ENCODE data around the gene HSPA6.
A peak's percentile ranks its signal among the peaks of the same experiment; 100 is the strongest.
"Not testable (repeated sequence)": the region's sequence is repeated elsewhere in the genome, so short reads cannot be mapped to it uniquely, and the experiment has no call there.

The HSPA6 gene

GRCh38 chr1:161532644-161533567 lies 8.6 kb downstream of the HSPA6 start:
- not testable (repeated sequence) for DNase-seq (ENCODE audit: low read depth in 2 of 2)

- DNase-seq (ENCODE audit: low read depth in 2 of 2) = not testable (repeated sequence)
Measured at GRCh38 chr1:161537068-161537669, 12.8 kb downstream of the HSPA6 start.

GRCh38 chr1:161538925-161539479 lies 14.7 kb downstream of the HSPA6 start:
- DNase-seq (ENCODE audit: low read depth in 2 of 2) = not testable (repeated sequence)

- peak; percentile 79 to 87 for DNase-seq (ENCODE audit: low read depth in 2 of 2)
Measured at GRCh38 chr1:161539731-161540569, 15.6 kb downstream of the HSPA6 start.

GRCh38 chr1:161540570-161540960 lies 16.2 kb downstream of the HSPA6 start:
- not testable (repeated sequence) for DNase-seq (ENCODE audit: low read depth in 2 of 2)

GRCh38 chr1:161542091-161542559 lies 17.8 kb downstream of the HSPA6 start:
- not testable (repeated sequence) for DNase-seq (ENCODE audit: low read depth in 2 of 2)

- DNase-seq (ENCODE audit: low read depth in 2 of 2) = not testable (repeated sequence)
Measured at GRCh38 chr1:161543125-161543524, 18.8 kb downstream of the HSPA6 start.

- not testable (repeated sequence) for DNase-seq (ENCODE audit: low read depth in 2 of 2)
Measured at GRCh38 chr1:161545005-161545731, 20.8 kb downstream of the HSPA6 start.

- DNase-seq (ENCODE audit: low read depth in 2 of 2) = not testable (repeated sequence)
Measured at GRCh38 chr1:161547995-161548741, 23.8 kb downstream of the HSPA6 start.

GRCh38 chr1:161548749-161549406 lies 24.5 kb downstream of the HSPA6 start:
- DNase-seq (ENCODE audit: low read depth in 2 of 2) = not testable (repeated sequence)

GRCh38 chr1:161549652-161550051 lies 25.3 kb downstream of the HSPA6 start, which contains the start of gene FCGR3A:
FCGR3A (minus strand) TSS chr1:161549818; CDS start chr1:161549736, 82 bp downstream.
- no peak for DNase-seq (ENCODE audit: low read depth in 2 of 2)

- not testable (repeated sequence) for DNase-seq (ENCODE audit: low read depth in 2 of 2)
Measured at GRCh38 chr1:161550942-161551341, 26.6 kb downstream of the HSPA6 start.

GRCh38 chr1:161553631-161554030 lies 29.3 kb downstream of the HSPA6 start:
- DNase-seq (ENCODE audit: low read depth in 2 of 2) = not testable (repeated sequence)

GRCh38 chr1:161554340-161554739 lies 30.0 kb downstream of the HSPA6 start:
- DNase-seq (ENCODE audit: low read depth in 2 of 2) = not testable (repeated sequence)

GRCh38 chr1:161554815-161555417 lies 30.6 kb downstream of the HSPA6 start:
- not testable (repeated sequence) for DNase-seq (ENCODE audit: low read depth in 2 of 2)

GRCh38 chr1:161556143-161556542 lies 31.8 kb downstream of the HSPA6 start:
- not testable (repeated sequence) for DNase-seq (ENCODE audit: low read depth in 2 of 2)

GRCh38 chr1:161556990-161557389 lies 32.6 kb downstream of the HSPA6 start:
- not testable (repeated sequence) for DNase-seq (ENCODE audit: low read depth in 2 of 2)

GRCh38 chr1:161557506-161558450 lies 33.4 kb downstream of the HSPA6 start:
- not testable (repeated sequence) for DNase-seq (ENCODE audit: low read depth in 2 of 2)
